Umbilical cord (tissue), 2 donors: Measurements from ENCODE around the gene EPS8L2. TPM values are rescaled to one million over a fixed set of nuclear protein-coding genes. Genes with fewer than 3 reads are reported as not detected.
"Not testable (repeated sequence)": the region's sequence is repeated elsewhere in the genome, so short reads cannot be mapped to it uniquely, and the experiment has no call there.

Experiments used
- DNase-seq: peaks from one replicate; pipeline ENCODE4 v3.0.0-alpha.2; 2015; ENCODE audit warnings: low spot score
- total RNA-seq: library from RNA; depleted of rRNA; stranded (reverse); fragments of >200 nt; gene quantifications from one replicate; pipeline ENCODE4 v1.2.3, GENCODE V29; 2014; ENCODE audit warnings: low replicate concordance; ENCODE audit not compliant: insufficient read depth

Gene EPS8L2
- total RNA-seq, 1 donor from 2014 or later = 28.6 TPM

- no peak for DNase-seq
Measured at GRCh38 chr11:689625-690024, 16.4 kb upstream of the EPS8L2 start.

DNA sequence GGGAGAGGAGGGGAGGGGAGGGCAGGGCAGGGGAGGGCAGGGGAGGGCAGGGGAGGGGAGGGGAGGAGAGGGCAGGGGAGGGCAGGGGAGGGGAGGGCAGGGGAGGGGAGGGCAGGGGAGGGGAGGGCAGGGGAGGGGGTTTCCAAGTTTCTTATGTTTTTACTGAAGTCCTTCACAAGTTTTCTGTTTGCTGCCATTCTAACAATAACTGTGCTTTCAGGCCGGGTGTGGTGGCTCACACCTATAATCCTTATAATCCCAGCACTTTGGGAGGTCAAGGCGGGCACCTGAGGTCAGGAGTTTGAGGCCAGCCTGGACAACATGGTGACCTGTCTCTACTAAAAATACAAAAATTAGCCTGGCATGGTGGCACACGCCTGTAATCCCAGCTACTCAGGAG is 15.8 kb upstream of the EPS8L2 start:
- DNase-seq = not testable (repeated sequence)

- no peak for DNase-seq
Measured at GRCh38 chr11:690738-691633, 15.0 kb upstream of the EPS8L2 start.

- DNase-seq = no peak
Measured at GRCh38 chr11:691710-692590, 14.1 kb upstream of the EPS8L2 start.

DNA sequence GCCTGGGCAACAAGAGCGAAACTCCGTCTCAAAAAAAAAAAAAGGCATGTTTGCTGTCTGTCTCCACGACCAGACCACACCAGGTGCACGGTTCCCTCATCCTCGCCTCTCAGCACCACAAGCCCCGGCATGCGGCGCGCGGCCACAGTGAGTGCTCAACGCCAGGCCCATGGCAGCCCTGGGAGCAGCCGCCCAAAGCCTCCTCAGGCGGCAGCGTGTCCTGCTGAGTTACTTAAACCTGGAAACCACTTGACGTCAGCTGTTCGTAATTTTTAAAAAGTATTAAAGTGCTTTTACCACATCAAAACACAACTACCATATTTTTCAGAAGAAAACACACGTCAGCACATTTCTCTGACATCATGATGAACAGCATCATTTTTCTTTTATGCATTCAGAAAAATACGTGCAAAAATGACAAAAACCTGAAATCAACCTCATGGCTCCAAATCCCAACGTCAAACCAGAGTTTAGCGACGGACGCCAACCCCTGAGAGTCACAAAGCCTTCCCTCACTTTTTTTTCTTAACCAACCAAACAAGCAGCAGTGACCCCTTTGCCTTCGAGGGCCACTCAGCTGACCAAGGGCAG is 13.1 kb upstream of the EPS8L2 start:
- DNase-seq = peak; percentile 57

- no peak for DNase-seq
Measured at GRCh38 chr11:693415-693831, 12.6 kb upstream of the EPS8L2 start.

- DNase-seq = no peak
Measured at GRCh38 chr11:693887-694562, 12.0 kb upstream of the EPS8L2 start.

DNA sequence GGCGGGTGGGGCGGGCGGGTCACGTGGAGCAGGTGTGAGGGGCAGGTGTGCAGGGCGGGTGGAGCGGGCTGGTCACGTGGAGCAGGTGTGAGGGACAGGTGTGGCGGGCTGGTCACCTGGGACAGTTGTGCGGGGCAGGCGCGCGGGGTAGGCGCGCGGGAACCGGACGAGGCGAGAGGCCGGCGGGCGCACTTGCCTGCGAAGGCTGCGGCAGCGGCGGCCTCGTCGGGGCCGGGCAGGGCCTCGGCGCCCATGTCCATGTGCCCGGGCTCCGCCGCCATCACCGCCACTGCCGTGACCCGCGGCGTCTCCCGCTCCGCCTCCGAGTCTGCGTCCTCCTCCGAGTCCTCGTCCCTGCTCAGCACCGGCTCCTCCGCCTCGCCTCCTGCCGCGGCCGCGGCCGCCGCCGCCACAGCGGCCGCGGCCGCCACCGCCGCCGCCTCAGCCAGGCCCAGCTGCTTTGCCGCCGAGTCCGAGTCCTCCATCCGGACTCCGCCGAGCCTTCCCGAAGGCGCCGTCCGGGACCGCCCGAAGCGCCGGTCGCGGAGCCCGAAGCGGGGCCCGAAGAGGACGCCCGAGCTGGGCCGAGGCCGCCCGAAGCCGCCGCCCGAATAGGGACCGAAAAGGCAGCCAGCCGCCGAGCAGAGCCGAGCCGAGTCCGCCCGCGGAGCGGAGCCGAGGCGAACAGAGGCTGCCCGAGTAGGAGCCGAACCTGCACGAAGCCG is 11.3 kb upstream of the EPS8L2 start, which contains the start of gene DEAF1:
DEAF1 (minus strand) TSS at position 660 of the 725 bp plus-strand sequence; CDS start at position 485, 175 bp downstream.
- DNase-seq = peak; percentile 99

GRCh38 chr11:695288-695537 is 10.8 kb upstream of the EPS8L2 start:
- DNase-seq = no peak

- DNase-seq = peak; percentile 100
Measured at GRCh38 chr11:695538-696248, 10.3 kb upstream of the EPS8L2 start, which contains the start of gene TMEM80. TMEM80 (plus strand) TSS chr11:695816; CDS start chr11:695828, 12 bp downstream.

DNA sequence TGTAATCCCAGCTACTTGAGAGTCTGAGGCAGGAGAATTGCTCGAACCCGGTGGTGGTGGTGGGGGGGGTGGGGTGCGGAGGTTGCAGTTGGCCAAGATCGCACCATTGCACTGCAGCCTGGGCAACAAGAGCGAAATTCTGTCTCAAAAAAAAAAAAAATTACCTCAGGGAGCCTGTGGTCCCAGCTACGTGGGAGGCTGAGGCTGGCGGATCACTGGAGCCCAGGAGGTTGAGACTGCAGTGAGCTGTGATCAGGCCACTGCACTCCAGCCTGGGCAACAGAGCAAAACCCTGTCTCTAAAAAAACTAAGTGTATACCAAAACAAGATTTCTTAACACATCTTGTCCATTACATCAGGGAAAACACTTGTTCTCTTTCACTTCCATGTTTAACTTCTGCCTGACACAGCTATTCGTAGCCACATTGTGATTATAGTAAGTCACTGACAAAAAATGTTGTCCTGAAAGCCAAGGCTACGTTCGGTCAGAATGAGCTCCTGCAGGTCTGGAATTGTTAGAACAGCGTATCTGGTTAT is 9.0 kb upstream of the EPS8L2 start:
- DNase-seq = no peak

DNA sequence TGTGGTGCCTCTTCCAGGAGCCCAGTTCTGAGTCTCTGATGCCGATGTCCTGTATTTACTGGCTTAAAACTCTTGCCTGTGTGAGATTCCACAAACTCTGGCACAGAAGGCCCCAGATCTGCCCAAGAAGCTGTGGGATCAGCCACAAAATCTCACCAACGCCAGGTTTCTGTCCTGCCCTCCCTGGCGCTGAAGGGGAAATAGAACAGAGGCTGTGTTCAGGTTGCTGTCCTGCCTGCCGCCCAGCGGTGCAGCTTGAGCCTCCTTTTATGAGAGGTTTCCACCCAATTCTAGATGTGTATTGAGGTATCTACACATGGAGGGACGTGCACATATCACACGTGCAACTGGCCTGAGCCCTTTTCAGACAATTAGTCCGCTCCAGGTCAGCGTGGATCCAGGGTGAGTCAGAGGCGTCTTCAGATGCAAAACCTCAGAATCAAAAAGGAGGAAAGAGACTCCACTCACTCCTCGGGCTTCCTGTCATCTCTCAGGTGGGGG is 8.2 kb upstream of the EPS8L2 start:
- DNase-seq = no peak

DNA sequence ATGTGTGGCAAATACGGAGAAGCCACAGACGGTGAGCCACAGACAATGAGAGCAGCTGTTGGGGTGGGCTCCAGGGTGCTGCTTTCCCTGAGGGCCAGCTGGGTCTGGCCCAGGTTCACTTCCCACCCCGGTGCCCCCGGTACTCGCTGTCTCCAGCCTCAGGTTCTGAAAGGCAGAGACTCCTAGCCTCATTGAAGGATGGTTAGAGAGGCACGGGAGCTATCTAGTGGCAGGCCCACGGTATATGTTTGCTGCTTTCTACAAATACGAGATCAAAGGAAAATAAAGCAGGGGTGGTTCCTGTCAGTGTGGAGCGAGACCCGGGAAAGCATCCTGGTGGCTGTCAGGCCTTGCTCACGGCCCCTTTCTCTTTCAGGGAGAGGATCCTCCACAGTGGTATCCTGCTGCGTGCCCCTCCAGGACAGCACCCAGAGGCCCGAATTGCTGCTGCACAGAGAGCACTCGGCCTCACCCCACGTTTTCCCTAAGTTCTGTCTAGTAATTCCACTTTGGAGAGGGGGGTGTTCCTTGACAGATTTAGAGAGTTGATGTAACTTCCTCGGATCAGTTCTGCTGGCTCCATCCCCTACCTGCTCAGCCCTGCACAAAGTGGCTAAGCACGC is 7.4 kb upstream of the EPS8L2 start:
- DNase-seq = no peak

- no peak for DNase-seq
Measured at GRCh38 chr11:699116-699508, 6.9 kb upstream of the EPS8L2 start.

DNA sequence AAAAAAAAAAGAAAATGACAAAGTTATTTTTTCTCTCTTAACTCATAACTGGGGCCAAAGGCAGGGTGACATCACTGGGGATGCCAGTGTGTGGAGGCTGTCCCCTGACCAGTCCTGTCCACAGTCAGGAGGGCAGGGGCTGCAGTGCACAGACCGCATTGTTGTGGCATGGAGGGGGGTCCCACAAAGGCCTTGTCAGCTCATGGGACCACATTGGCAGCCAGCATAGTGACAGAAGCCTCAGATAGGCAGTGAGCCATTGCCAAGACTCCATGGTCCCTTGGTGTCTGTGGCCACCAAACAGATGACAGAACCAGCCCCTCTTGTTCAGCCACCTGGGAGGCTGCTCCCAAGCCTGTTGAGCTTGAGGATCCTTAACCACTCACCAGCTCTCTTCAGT is 6.3 kb upstream of the EPS8L2 start:
- no peak for DNase-seq

- DNase-seq = no peak
Measured at GRCh38 chr11:701741-702461, 4.1 kb upstream of the EPS8L2 start.

DNA sequence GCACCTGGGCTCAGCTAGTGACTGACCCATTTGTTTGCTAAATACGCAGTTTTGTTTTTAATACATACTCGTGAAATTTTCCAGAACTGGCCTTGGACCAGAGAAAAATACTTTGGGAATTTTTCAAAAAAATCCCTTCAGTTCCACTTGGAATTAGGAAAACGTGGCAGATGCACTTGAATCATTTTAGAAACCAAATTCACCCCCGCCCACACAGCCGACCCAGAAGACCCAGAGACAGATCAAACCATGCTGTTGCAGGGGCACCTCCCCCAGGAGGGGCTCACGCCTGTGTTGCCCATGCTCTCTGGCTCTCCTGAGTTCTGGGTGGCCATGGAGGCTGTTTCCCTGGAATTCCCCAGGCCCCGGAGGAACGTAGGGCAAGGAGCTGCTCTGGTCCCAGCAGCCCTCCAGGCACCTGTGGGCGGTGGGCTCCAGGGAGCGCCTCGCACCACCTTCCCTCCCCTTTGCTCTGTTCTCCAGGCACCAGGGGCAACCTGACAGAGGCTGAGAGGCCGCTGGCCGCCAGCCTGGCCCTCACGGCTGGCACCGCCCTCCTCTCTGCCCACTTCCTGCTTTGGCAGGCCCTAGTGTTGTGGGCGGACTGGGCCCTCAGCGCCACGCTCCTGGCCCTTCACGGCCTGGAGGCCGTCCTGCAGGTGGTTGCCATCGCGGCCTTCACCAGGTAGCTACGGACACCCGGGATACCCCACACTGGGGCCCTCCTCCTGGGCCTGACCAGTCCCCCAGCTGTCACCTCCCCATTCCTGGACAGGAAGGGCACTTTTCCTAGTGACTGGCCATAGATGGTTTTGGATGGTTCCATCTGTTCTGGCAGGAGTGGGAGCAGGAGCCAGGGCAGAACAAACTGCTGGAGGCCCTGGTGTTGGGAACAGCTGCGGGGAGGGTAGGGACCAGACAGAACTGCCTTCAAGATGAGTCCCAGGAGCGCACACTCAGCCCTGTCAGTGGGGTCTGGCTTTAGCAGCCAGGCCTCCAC is 3.3 kb upstream of the EPS8L2 start:
- DNase-seq = no peak
